HG03097 (cell line): Measurements from ENCODE around the gene MLXIP.

Experiments
- ATAC-seq: cut with Tn5 transposase; IDR thresholded peaks from one replicate; pipeline ENCODE4 v1.9.1; 2021; ENCODE audit not compliant: unreplicated experiment, low FRiP score

The MLXIP gene

DNA sequence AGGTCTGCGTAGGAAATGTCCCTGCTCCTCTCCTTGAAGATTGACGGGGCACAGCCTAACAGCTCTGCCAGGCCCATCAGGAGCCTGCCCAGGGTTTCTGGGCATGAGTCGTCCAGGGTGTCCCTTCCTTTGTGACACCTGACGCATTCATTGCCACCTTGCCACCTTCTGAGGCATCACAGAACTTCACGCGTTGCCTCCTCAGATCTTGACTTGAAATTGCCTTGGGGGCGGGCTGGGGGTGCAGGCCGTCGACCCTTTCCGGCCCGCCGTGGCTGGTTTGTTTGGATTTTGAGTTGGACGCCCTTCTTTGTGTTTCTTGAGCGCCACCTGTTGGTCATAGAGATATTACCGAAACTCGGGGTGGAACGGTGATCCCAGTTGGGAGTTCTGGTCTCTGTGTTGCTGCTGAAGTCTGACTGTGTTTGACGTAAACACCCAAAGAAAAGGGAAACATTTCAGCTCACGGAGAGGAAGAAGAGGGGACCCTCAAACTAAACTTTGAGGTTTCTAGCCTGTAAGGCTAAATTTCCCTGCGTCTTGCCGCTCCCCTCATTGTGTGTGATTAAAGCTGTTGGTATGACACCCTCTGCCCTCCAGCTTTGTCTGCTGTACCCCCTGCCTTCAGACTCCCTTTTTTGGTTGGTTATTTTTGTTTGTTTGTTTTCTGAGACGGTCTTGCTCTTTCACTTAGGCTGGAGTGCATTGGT is 44.6 kb downstream of the MLXIP start:
- ATAC-seq, result no peak

- no peak for ATAC-seq
Measured at GRCh38 chr12:122123761-122124145, 45.2 kb downstream of the MLXIP start.

GRCh38 chr12:122124370-122124769 is 45.8 kb downstream of the MLXIP start:
- no peak for ATAC-seq

GRCh38 chr12:122125452-122126341 is 47.1 kb downstream of the MLXIP start:
- no peak for ATAC-seq

DNA sequence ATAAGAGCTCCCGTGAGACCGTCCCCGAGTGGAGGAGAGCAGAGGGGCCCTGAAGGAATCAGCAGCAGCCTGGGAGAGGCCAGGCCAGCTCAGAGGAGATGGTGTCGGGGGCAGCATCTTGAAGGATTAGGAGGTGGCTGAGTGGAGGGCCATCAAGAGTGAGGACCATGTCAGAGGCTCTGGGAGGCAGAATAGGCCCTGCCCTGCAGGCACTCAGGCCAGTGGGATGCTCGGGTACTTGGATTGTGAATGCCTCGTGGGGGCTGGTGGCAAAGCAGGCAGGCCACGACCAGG is 47.7 kb downstream of the MLXIP start:
- ATAC-seq, result no peak

GRCh38 chr12:122126713-122127597 is 48.4 kb downstream of the MLXIP start:
- no peak for ATAC-seq

GRCh38 chr12:122127839-122128238 is 49.3 kb downstream of the MLXIP start:
- no peak for ATAC-seq

DNA sequence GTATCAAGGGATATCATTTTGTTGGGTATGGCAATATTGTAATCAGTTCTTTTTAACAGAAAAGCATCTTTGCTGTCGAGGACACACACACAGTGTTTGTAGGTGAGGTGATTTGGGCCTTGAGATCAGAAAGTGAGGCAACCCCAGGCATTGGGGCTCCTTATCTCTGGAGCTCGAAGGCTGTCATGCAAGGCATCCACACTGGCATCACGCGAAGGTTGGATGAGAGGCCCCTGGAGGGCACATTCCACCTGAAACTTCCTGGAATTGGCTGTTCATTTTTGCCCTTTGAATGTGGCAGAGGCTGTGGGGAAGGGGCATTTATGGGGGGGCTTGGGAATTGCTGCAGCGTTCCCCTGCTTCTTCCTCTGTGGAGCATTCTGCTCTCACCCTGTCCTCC is 49.9 kb downstream of the MLXIP start:
- ATAC-seq, result no peak

DNA sequence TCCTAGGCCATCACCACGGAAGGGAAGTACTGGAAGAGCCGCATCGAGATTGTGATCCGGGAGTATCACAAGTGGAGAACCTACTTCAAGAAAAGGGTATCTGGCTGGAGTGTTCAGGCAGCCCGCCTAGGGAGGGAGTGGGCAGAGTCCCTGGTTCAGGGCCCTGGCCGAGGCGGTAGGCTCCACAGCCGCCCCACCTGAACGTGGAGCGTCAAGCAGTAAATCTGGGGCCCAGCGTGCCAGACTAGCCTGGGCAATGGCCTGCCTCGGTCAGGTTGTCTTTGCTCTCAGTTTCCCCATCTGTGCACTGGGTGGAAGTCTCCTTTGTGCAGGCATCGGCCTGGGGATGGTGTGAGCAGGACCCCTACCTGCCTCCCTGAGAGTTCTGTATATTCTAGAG is 50.6 kb downstream of the MLXIP start:
- no peak for ATAC-seq

DNA sequence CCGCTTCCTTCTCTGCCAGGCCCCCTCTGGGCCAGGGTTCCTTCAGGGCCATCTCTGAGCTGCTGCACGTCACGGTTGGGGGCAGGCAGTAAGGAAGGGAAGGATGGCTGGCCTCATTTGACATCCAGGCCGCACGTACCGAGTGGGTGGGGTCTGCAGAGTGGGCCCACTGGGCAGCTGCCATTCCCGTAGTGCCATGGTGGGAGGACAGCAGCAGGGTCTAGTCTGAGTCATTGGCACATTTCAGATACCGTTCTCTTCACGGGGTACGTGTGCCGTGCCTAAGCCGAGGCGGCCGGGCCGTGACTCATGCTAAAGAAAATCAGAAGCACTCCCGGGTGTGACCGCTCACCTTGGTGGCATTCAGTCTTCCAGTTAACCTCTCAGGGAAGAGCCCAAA is 51.6 kb downstream of the MLXIP start:
- ATAC-seq, result no peak

DNA sequence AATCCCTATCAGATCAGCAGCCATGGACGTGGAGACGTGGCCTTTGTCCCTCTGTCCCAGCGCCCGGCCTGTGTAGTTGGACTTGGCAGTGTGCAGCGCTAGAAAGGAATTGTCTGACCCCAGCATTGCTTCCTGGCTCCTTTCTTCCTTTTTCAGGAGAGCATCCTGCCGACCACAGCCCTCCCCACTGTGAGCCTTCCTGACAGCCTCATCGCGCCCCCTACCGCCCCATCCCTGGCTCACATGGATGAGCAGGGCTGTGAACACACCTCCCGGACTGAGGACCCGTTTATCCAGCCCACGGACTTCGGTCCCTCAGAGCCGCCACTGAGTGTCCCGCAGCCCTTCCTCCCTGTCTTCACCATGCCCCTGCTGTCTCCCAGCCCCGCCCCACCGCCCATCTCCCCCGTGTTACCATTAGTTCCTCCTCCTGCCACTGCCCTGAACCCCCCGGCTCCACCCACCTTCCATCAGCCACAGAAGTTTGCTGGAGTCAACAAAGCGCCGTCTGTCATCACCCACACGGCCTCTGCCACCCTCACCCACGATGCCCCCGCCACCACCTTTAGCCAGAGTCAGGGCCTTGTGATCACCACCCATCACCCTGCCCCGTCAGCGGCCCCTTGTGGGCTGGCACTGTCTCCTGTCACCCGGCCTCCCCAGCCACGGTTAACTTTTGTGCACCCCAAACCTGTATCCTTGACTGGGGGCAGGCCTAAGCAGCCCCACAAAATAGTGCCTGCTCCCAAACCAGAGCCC is 54.8 kb downstream of the MLXIP start:
- no peak for ATAC-seq

GRCh38 chr12:122135437-122136031 is 57.0 kb downstream of the MLXIP start:
- ATAC-seq, result no peak

GRCh38 chr12:122137229-122137628 is 58.7 kb downstream of the MLXIP start:
- no peak for ATAC-seq

DNA sequence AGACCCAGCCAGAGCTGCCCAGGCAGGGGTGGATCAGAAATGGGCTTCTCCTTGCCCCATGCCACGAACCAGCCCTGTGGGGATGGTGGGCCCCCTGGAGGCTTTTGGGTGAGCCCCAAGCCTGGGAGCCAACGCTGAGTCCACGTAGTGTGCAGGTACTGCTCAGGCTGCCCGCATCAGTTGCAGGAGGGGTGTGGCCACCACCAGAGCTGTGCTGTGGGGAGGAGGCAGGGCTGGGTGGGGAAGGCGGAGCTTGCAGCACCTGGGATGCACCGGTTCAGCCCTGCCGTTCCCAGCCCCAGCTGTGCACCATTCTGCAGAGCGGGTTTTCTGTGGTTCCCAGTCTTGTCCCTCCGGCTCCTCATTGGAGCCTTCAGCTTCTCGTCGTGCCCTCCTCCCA is 59.1 kb downstream of the MLXIP start:
- ATAC-seq, result no peak

DNA sequence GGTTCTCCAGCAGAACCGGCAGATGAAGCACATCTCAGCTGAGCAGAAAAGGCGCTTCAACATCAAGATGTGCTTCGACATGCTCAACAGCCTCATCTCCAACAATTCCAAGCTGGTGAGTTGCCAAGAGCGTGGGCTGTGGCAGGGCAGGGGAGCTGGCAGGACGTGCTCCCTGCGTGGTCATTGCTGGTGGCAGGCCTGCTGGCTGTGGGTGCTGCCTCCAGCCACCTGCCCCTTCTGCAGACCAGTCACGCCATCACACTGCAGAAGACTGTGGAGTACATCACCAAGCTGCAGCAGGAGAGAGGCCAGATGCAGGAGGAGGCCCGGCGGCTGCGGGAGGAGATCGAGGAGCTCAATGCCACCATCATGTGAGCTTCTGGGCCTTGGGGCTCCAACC is 59.6 kb downstream of the MLXIP start:
- no peak for ATAC-seq

GRCh38 chr12:122138616-122139015 is 60.1 kb downstream of the MLXIP start:
- ATAC-seq, result no peak

DNA sequence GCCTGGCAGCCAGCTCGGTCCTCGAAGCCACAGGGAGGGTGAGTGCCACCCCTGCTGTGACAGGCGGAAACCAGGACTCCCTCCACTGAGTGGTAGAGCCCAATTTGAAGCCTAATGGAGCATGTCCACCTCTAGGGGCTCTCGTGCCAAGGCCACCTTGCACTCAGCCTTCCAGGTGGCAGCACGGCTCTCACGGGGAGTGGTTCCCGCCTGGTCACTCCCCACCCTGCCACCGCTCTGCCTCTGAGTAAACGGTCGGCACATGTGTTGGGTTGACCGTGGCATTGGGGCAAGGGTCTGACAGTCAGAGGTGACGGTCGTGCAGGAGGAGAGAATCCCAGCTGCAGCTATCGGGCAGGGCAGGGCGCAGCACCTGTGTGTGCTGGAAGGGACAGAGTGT is 60.7 kb downstream of the MLXIP start:
- ATAC-seq, result no peak

DNA sequence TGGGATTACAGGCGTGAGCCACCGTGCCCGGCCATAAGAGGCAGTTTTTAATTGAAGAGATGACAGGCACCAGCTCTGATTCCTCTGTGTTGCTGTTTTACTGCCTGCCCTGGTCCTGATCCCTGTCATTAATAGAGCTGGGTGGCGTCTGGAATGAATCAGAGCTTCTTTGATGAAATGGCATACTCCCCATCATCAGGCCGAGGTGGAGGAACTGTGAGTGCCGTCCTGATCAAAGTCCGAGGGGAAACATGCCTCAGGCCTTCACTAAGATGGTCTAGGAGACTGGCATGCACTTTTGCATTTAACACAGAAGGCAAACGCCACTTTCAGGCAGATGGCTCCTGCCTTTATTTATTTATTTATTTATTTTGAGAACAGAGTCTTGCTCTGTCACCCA is 61.4 kb downstream of the MLXIP start:
- no peak for ATAC-seq

- ATAC-seq, result no peak
Measured at GRCh38 chr12:122140467-122141257, 62.1 kb downstream of the MLXIP start.
